GM19193 (cell line): ENCODE data around the gene ABHD16A.
A peak's percentile ranks its signal among the peaks of the same experiment; 100 is the strongest.

Source experiments
- POLR2A ChIP-seq: IDR thresholded peaks from 4 replicates; pipeline ENCODE4 v1.6.1; 2011; ENCODE audit not compliant: insufficient read depth, insufficient read length; ENCODE audit errors: extremely low read depth

ABHD16A gene

DNA sequence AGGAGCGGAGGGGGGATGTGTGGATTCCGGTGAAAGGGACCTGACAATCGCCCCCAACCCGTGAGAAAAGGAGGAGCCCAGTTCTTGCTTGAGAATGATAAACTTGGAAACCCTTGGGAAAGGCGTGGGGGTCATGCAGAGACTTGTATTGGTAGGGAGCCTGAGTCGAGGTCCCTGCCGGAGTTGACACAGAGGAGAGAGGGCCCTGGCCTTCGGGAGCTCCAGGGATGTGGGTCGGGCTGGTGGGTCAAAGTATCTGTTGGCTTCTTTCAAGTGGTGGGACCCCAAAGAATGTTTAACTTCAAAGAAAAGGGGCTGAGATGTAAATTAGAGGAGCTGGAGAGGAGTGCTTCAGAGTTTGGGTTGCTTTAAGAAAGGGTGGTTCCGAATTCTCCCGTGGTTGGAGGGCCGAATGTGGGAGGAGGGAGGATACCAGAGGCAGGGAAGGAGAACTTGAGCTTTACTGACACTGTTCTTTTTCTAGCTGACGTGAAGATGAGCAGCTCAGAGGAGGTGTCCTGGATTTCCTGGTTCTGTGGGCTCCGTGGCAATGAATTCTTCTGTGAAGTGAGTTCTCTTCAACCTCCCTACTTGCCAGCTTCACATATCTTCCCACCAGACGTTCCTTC is 36.7 kb downstream of the ABHD16A start:
- no peak for TF ChIP-seq POLR2A

DNA sequence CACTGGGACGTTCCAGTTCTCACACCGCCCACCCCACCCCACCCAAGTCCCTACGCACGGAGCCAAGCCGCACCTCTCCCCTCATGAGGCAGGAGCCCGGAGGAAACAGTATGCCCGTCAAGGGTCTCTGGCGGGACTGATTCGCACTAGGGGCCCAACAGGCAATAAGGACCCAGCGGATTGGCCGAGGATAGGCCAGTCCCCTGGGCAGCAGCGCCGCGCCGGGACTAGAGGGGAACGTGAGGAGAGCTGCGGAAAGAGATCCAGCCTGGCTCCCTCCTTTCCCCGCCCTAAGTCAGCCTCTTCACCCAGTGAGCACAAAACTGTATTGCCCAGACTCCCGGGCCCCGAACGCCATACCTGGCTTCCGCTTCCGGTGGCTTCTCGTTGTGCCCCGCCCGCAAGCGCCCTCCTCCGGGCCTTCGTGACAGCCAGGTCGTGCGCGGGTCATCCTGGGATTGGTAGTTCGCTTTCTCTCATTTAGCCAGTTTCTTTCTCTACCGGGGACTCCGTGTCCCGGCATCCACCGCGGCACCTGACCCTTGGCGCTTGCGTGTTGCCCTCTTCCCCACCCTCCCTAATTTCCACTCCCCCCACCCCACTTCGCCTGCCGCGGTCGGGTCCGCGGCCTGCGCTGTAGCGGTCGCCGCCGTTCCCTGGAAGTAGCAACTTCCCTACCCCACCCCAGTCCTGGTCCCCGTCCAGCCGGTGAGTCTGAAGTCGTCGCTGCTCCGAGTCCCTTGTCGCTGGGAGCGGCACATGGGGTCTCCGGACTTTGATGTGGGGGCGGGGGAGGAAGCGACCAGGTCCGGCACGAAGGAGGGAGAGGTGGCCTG is 37.4 kb downstream of the ABHD16A start, which contains the start of gene CSNK2B:
Gene CSNK2B (plus strand): TSS at position 580 of the 836 bp plus-strand sequence. CDS start 752 bp downstream, outside the sequence.
- TF ChIP-seq POLR2A = peak; percentile 87

DNA sequence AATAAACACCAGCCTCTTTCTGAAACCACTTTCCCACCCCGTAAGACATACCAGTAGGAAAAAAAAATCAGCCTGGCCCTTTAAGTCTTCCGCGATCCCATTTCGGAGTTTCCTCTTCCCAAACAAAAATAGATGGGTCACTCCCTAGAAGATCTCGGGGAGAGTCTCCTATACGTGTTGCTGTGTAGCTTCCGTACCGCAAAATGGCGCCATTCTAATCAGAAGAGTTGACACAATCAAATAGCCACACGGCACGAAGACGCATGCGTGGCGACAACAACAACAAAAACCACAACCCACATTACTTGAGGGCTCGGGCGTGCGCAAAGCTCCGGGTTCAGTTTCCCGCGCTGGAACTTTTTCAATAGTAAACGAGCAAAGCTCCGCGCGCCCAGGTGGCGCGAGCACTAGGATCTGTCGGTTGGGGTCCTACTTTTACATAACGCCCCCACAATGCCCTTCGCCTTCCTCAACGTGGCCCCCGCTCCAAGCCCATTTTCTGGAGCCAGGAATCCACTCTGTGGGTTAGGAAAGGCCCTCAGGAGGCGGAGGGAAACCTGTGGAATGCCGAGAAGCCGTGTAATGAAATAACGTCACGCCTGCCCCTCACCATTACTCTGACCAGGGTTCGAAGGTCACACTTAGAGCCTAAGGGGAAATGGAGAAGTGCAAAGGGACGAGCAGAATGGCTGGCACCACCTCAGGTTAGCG is 38.2 kb downstream of the ABHD16A start, which contains the start of gene GPANK1:
Gene GPANK1 (minus strand): TSS at position 208 of the 711 bp plus-strand sequence. CDS start 519 bp downstream, outside the sequence.
- TF ChIP-seq POLR2A = no peak

DNA sequence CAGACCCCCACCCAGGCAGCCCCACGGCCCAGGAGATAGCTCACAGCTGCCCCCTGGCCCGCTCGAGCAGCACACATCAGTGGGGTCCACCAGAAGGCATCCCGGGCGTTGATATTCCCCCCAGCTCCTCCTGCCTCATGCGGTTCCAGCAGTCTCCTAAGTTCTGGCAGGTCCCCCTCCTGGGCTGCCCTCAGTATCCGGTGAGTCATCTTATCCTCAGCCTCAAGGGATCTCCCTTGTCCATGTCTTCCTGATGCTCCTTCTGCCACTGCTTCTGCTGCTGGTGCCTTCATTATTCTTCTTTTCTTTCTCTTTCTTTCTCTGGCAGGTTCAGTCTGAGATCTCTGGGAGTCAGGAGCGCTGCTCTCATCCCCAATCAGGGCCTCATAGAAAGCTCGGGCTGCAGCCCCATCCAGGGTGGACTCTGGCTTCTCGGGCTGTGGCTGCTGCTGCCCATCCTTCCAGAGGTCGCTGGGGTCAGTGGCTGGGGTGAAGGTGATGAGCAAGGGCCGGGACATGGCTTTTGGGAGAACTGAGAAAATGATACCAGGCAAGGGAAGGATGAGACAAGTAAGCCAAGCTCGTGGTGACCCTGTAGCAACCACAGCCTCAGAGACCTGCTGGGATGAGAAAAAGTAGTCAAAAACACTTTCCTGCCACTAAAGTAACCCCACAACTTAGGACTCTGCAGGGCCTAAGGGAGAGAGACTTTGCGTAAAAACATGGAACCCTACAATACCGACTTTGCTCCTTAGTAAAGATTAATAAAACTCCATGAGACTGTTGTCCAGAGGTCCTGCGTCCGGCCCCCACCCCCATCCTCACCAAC is 38.9 kb downstream of the ABHD16A start:
- no peak for TF ChIP-seq POLR2A

DNA sequence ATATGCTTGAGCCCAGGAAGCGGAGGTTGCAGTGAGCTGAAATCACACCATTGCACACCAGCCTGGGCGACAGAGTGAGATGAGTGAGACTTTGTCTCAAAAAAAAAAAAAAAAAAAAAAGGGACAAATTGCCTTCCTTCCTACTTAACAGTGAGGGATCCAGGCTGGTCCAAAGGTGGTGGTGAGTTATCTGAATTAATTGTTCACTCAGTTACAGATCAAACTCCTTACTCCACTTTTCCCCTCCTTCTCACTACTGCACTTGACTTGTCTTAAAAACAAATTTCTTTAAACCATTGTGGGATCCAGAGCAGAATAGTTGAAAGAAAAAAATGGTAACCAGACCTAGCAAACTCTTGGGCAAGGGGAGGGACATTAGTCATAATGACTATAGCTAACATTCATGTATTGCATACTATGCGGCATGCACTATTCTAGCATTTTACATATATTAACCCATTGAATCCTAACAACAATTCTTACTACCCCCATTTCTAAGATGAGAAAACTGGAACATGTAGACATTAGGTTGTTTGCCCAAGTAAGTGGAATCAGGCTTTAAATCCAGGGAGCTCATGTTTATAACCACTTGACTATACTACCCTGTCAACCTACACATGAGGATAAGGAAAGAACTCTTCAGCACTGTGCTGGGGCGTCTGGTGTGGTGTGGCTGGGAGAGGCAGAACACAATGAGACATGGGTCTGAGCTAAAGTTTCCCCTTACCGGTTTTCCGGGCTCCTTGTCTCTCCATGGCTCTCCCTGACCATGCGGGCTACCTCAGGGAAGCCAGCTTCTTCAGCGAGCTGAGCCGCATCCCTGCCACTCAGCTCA is 39.8 kb downstream of the ABHD16A start:
- TF ChIP-seq POLR2A = no peak

DNA sequence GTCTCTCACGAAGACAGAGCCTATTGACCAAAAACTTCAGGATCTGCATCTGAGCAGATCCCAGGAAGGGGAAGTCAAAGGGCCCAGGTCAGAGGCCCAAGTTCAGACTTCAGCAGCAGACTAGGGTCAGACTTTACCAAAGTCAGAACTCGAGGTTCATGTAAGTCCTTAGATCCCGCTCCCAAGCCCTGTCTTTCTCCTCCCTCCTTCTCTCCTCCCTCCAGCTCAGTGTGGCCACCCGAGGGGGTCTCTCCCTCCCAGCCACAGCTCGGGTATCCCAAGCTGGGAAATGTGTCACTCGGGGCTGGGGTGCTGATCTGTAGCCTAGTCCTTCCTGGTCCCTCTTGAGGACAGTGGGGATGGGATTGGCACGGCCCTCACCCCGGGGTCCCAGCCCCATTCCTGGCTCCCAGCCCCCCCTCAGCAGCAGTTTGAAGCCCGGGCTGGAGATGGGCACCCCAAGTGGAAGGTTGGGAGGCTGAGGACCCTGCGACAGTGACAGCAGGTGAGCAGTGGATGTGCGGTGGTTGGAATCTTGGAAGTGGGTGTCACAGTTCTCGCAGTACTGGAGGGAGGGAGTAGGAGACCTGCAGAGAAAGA is 40.9 kb downstream of the ABHD16A start:
- no peak for TF ChIP-seq POLR2A

DNA sequence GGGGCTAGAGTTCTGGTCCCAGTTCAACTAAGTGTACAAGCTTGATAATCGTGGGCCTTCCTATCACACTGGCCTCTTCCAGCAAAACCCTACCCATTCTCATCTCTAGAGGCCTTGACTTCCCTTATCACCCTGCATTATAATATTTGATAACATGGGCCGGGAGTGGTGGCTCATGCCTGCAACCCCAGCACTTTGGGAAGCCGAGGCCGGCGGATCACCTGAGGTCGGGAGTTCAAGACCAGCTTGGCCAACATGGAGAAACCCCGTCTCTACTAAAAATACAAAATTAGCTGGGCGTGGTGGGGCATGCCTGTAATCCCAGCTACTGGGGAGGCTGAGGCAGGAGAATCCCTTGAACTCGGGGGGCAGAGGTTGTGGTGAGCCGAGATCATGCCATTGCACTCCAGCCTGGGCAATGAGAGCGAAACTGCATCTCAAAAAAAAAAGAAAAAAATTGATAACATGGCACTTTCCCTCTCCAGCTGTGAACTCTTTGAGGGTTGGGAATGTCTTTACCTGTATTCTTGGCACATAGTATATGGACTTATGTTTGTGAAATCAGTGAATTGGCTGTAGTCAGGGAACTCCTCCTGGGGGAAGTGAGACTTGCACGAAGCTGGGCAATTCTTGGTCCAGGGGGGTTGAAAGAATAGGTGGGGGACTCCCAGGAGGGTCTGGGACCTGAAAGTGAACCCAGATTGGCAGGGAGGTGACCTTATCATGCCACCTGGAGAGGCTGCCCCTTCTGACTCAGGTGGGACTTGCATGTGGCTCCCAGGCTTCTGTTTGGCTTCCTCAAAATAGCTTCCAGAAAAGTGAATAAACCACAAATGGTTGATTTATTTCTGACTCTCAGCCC is 41.6 kb downstream of the ABHD16A start:
- no peak for TF ChIP-seq POLR2A

DNA sequence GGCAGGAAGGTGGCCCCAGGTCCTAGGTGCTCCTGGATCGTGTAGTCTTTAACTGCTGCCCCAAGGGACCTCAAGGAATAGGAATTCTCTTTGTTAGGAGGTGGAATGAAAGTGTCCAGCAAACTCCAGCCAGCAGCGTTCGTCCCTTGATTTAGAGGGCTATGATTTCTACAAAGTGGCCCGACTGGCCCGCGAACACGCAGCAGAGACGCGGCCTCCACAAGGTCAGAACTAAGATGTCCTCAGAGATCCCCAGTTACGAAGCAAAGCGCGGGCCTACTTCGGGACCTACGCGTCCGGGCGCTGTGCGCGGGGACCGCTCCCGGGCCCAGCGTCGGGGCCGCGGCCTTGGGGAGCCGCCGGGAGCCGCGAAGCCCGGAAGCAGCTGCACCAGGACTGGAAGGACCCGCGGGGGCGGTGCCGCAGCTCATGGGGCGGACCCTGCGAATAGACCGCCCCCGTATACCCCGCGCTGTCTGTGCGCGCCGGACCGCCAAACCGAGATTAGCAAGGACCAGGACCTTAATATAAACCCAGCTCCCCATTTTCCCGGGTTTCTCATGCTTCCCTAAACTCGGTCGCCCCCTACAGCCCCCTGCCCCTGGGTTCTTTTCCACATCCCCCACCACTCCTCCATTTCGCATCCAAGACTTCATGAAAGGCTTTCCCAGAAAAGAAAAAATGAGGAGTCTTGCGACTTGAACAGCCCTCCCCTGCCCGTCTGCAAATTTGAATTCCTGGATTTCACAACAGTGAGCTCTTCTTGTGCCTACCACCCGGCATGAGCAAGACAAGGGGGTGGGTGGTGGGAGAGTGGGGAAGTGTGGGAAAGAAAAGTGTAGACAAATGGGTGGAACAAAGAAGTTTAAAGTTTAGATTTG is 42.5 kb downstream of the ABHD16A start, which contains the start of gene C6orf47:
Gene C6orf47 (minus strand): TSS at position 398 of the 881 bp plus-strand sequence. CDS start 831 bp downstream, outside the sequence.
- peak; percentile 91 for TF ChIP-seq POLR2A

DNA sequence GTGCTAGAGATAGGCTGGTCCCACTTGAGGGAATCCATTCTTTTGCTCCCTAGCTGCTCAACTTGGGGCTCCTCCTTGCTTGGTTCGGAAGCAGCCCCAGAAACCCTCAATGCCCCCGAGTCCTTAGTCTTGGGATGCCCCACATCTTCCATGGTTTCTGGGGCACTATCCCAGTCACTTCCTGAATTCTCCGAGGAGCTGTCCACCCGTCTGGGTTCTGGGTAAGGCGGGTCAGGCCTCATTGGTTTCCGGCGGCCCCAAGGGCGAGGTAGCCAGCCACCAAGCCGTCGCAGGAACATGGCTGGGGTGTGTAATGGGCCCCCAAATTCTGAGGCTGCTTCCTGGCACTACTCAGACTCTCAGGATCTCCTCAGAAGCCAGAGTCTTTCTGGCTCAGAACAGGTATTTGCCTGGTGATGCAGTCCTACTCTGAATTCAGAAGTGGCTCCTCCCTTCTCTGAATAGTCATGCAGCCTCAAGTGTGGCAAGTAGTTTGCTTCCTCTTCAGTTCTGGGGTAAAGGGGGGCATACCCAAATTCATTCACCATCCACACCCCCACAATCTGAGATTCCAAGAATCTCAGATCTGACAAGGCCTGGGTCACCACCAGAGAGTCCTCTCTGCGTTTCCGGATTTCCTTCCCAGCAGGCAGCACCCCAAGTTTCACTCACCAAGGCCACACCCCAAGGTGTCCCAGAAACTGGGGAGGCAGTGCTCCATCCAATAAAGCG is 43.3 kb downstream of the ABHD16A start:
- TF ChIP-seq POLR2A = peak; percentile 15

DNA sequence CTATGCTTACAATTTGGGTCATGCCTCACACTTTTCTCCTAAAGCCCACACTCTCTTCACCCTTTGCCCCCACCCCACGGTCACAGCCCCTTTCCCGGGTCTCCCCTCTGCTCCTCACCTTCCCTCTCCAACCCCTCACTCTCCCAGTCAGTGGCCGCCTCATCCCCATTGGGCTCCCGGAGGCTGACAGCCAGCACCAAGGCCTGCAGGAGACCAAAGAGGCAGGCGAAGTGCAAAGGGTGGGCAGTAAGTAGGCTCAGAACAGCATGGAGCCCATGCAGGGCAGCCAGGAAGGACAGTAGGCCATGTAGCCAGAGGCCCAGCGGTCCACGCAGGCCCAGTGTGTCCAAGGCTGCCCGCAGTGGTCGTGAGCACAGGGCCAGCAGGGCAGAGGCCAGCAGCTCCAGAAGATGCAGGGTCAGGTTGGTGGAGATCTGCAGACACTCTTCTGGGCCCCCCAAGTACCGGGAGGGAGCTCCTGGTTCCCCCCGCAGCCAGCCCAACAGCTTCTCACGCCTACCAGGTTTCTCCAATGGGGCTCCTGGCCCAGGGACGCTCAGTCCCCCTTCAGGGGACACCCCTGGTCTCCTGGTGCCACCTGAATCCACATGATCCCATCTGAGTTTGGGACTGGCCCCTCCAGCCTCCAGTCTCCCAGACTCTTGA is 44.0 kb downstream of the ABHD16A start:
- no peak for TF ChIP-seq POLR2A
